G401 (cell line): ENCODE measurements around the gene NMNAT3. TPM values are rescaled to one million over a fixed set of nuclear protein-coding genes. Genes with fewer than 3 reads are reported as not detected.

Experiments
- DNase-seq: peaks from one replicate; pipeline ENCODE4 v3.0.0-alpha.2; 2015; ENCODE audit warnings: low spot score
- in situ Hi-C: cut with HindIII; loops from 2 replicates; pipeline ENCODE4 v1.10.0; 2016; ENCODE audit warnings: low sequenced_read_pairs, mixed read lengths
- total RNA-seq: library from RNA; depleted of rRNA; stranded (reverse); fragments of >200 nt; shearing (Covaris generic); gene quantifications from 2 replicates; pipeline ENCODE4 v1.2.3, GENCODE V29; 2014; rRNA removed

Gene NMNAT3
- not detected in 2 replicates for total RNA-seq

DNA sequence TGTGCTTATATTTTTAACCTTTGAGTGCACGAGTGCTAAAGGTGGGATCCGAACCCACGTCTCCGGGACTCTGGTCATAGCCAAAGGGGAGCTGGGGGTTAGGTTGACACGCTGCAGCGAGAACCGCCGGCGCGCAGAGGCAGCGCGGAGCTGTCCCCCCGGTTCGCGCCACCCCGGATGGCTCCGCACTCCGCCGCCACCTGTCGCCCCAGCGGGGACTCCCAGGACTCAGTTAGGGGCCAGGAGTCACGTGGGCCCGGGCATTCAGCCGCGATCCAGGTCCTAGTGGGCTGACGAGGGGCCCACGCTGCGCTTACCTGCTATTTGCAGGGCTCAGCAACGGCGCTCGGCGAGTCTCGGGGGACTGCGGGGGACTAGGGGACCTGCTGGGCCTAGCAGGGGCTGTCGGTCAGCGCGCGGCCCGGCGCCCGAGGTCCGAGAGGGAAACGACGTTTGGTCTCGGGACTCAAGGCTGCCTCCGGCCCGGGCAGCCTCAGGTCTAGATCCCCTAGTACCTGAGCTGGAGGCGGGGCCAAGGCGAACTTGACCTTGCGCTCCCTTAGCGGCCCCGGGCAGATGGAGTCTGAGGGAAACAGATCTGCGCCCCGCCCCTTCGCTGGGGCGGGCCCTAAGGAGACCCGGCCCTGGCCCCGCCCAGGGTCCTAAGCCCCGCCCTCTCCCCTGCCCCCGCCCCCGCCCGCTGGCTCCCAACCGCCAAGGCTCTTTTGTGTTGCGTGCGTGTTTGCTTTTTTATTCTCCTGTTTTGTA lies at the start of gene NMNAT3:
NMNAT3 (minus strand) TSS at position 585 of the 768 bp plus-strand sequence. CDS start 50,248 bp downstream, outside the sequence.
- DNase-seq = peak; percentile 80
- in situ Hi-C loops = no loop called here

DNA sequence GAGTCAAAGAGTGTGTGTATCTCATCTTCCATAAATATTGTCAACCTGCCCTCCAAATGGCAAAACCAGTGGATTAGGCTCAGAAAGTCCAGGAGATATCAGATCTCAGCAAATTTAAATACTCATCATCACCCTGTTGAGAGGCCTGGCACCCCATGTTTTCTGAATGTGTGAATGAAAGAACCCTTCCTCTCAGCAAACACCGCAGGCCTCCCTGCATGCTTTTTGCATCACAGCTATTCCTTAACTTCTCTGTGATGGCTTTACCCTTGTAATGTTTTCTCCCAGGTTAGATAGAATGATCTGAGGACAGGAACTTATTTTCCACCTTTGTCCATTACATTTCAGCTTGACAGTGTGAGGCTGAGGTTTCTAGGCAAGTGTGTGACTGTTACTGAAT lies 43.6 kb upstream of the NMNAT3 start:
- in situ Hi-C loops = no loop called here
- no peak for DNase-seq

- in situ Hi-C loops = no loop called here
These were observed 40.6 kb upstream of the NMNAT3 start for GRCh38 chr3:139718415-139718814.

GRCh38 chr3:139716908-139717485 lies 39.2 kb upstream of the NMNAT3 start:
- DNase-seq = no peak

More at GRCh38 chr3:139718415-139718814, 40.6 kb upstream of the NMNAT3 start:
- peak; percentile 46 for DNase-seq

GRCh38 chr3:139715743-139716360 lies 38.1 kb upstream of the NMNAT3 start:
- DNase-seq = no peak
- in situ Hi-C loops = no loop called here

More at GRCh38 chr3:139716908-139717485, 39.2 kb upstream of the NMNAT3 start:
- in situ Hi-C loops = no loop called here

GRCh38 chr3:139715166-139715565 lies 37.4 kb upstream of the NMNAT3 start:
- DNase-seq = no peak
- in situ Hi-C loops = no loop called here

DNA sequence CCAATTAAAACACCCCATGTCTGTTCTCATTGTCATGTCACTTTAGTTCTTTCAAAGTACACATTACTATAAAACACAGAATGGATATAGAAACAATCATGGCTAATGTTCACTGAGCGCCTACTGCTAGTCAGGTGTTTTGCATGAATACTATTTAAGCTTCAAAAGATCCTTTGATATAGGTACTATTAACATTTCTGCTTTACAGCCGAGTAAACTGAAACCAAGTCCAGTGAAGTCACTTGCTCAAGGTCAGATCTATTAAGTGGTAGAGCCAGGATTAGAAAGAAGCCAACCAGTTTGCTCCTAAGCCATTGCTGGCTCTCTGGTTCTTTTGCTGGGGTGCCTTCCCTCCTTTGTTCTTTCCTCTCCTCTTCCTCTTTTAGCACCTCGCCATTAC lies 32.4 kb upstream of the NMNAT3 start:
- DNase-seq = no peak
- in situ Hi-C loops = no loop called here

GRCh38 chr3:139705631-139706030 lies 27.9 kb upstream of the NMNAT3 start:
- in situ Hi-C loops = no loop called here

DNA sequence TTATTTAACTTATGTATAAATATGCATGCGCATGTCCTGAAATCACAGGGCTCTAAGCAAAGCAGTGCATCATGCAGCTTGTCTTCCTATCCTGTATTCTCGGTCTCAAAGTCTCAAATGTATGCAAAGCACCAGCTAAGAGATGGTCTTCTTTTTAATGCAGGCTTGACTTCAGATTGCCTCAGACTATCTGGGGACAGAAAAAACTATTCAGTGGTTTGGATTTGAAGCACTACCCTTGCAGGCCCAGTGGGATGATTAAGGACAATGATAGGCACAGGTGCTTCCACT lies 18.5 kb upstream of the NMNAT3 start:
- in situ Hi-C loops = no loop called here
- no peak for DNase-seq

More at GRCh38 chr3:139705631-139706030, 27.9 kb upstream of the NMNAT3 start:
- DNase-seq = no peak

DNA sequence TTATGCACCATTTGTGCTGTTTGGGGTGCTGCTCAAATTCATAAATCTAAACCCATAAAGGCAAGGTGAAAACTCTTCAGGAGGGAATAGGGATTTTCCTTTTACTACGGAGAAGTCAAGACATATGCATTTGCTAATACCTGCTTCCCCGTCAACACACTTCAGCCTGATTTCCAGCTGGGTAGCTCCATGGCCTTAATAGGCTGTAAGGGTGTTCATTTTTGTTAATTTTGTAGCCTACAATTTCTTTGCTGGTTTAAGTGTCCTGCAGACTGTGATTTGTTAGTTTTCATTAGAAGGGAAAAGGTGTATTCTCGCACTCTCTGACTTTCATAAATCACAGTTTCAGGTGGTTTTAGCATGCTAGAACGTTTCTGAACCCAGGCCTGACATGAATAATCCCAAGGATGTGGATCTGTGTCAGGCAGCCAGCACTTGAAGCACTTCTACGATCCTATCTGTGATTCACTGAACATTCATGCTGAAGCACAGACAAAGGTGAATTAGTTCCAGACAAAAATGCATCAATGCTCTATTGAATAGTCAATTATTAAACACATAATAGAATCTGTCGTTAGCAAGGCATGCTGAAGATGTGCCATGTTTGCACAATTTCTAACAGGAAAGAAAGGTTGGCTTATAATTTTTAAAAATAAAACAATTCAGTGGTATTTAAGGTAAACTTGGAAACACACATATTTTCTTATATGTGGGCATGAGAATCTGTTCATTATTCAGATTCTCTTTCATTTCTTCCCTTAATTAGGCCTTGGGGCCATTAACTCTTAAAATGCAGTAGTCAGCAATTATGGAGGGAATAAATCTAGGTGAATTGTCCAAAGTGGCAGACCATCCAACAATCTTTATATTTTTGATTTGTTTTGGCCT lies 17.9 kb upstream of the NMNAT3 start:
- in situ Hi-C loops = no loop called here
- no peak for DNase-seq

DNA sequence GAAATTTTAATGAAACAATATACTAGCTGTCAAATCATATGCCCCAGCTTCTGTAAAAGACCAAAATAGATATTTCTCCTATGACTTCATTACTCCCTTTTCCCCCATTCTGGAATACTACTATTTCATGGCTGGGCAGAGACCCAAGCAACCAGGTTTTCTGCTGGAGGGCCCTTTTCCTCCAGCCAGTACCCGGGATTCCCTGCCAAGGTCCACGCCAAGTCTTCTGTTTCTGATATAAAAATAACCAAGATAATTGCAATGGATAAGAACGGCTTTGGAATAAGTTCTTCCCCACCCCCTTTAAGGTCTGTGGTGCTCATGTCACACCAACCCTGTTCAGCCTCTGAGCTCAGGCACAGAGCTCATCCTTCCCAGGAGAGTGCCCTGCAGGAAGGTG lies 17.2 kb upstream of the NMNAT3 start:
- in situ Hi-C loops = no loop called here
- peak; percentile 60 for DNase-seq

DNA sequence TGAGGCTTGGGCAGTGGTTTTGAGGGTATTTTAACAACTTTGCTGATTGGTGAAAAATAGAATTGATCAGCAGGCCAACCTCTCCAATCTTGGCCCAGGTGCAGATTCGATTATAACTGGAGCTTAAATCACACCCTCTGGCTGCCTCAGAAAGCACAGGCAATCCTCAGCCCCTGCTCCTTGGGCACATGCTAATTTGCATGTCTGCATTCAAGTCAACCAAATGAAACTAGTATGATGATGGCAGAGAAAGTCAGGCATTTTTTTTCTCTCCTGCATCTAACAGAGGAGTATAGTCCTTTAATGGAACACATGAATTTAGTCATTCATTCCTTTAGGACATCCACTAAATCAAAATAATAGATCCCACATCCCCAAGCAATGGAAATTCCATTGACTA lies 16.8 kb upstream of the NMNAT3 start:
- DNase-seq = no peak
- in situ Hi-C loops = no loop called here

DNA sequence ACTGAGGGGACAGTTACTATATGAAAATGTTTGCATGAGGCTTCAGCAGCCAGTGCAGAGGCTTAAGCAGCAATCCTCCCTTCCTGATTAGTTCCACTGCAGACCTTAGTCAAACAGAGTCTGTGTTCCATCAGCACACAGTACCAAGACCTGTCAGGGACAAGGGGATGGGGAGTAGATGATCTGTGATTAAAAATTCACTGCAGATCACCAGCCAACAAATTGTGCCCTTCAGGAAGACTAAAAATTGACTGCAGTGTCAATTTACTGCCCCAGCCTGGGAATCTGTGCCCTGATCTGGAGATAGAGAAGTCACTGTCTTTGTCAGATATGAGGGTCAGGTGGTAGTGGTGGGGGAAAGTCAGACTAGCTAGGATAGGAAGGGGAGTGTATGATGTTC lies 13.8 kb upstream of the NMNAT3 start:
- in situ Hi-C loops = no loop called here
- no peak for DNase-seq

DNA sequence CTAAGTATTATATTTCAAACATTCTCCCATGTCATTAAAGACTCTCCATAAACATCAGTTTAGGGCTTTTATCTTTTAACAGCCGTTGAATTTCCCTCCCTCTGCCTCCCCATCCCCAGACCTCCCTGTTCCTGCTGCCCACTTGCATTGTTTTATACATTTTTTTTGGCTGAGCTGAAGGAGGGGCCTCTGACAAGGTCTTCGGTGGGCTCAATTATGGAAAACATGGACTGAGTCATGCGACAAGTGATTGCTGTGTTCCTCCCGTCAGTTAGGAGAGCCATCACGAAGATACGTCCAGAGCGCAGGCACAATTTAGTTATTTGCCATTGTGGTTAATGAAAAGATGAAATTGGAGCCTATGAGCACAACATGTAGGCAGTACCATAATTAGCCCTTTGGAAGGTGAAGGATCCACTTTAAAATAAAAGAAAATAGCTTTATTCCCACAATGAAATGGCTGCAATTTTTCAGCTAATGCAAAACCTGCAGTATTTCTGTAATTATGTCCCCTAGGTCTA lies 12.0 kb upstream of the NMNAT3 start:
- in situ Hi-C loops = no loop called here

DNA sequence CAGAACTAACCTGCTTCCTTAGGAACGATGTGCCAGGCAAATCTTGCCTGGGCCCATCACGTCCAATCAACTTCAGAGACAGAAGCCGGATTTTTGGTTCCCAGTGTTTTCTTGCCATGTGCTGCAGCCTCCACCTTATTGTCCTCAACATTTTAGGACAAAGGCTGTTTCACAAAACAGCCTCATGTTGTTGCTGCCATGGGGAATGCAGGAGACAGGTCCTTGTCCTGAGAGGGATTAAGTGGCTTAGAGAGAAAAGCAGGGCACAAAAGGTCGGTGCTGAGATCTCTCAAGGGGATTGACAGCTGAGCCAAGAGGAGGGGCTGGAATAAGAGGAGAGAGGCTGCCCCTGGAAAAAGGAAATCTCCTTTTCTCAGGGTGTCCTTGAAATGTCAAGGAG lies 11.3 kb upstream of the NMNAT3 start:
- no peak for DNase-seq
- in situ Hi-C loops = no loop called here

More for the DNA sequence above, 12.0 kb upstream of the NMNAT3 start:
- no peak for DNase-seq

- in situ Hi-C loops = no loop called here
- DNase-seq = no peak
These were observed 9.7 kb upstream of the NMNAT3 start for GRCh38 chr3:139687431-139687830.

DNA sequence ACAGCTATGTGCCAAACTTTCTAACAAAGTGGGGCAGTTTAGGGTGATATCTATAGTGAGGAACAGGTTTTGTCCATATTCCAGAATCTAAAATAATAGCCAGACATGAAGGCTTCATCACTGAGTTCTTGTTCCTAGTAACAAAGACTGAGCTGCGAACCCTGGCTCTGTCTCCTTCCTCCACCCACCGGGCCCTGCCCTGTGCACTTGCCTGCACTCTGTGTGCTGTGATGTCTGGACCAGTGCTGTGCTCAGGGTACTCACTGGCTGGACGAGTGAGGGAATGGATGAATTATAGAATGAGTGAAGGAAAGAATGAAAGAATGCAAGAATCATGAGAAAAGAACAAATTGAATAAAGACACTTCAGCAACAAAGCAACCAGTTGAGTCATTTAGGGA lies 8.9 kb upstream of the NMNAT3 start:
- in situ Hi-C loops = no loop called here
- DNase-seq = no peak

GRCh38 chr3:139686206-139686605 lies 8.4 kb upstream of the NMNAT3 start:
- in situ Hi-C loops = no loop called here
- no peak for DNase-seq

- DNase-seq = no peak
- in situ Hi-C loops = no loop called here
These were observed 1.5 kb upstream of the NMNAT3 start for GRCh38 chr3:139679220-139679775.
